BE2C (cell line): Measurements from ENCODE around the gene METTL22.

Experiments used
- DNase-seq: peaks from one replicate; pipeline ENCODE4 v3.0.0-alpha.2; 2020
- H3K27me3 ChIP-seq: fragments of 250-450 bp; sonication (Bioruptor Pico); 2 replicates; pipeline ENCODE4 v1.5.1; 2020; ENCODE audit warnings: mild to moderate bottlenecking
- H3K36me3 ChIP-seq: fragments of 250-450 bp; sonication (Bioruptor Pico); 2 replicates; pipeline ENCODE4 v1.5.1; 2020; ENCODE audit warnings: mild to moderate bottlenecking
- H3K4me1 ChIP-seq: fragments of 250-450 bp; sonication (Bioruptor Pico); 2 replicates; pipeline ENCODE4 v1.5.1; 2020
- H3K4me3 ChIP-seq: 2 replicates; pipeline ENCODE4 v1.5.1; 2011; ENCODE audit warnings: low read depth, low read length
- H3K9me3 ChIP-seq: fragments of 250-450 bp; sonication (Bioruptor Pico); 2 replicates; pipeline ENCODE4 v1.5.1; 2020
- TF ChIP-seq, protein P1 (sequence below): IDR thresholded peaks from 2 replicates; pipeline ENCODE4 v1.5.1; 2012; ENCODE audit warnings: mild to moderate bottlenecking, low read depth, low read length

Gene METTL22

DNA sequence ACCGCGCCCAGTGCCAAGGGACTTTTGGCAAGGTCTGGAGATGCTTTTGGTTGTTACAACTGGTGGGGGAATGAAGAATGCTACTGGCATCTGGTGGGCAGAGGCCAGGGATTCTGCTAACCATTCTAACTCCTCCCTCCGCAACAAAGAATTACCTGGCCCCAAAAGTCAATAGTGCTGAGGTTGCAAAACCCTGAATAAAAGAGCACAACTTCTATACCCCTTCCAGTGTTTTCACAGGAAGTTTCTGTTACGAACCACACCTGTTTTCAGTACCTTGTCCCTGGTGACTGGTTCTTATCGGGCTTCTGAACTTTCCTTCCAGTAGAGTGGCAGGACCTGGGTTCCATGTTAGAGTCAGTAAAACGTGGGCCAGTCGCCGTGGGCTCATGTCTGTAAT is 70.2 kb downstream of the METTL22 start:
- DNase-seq = no peak
- Histone ChIP-seq H3K4me1 (no peaks in the 10 kb centered on the region), H3K9me3 (peaks cover 6% of the 10 kb centered on the region), H3K36me3 (no peaks in the 10 kb centered on the region), H3K27me3 (no peaks in the 10 kb centered on the region), H3K4me3 (no peak overlapping the region)
- TF ChIP-seq, protein P1, sequence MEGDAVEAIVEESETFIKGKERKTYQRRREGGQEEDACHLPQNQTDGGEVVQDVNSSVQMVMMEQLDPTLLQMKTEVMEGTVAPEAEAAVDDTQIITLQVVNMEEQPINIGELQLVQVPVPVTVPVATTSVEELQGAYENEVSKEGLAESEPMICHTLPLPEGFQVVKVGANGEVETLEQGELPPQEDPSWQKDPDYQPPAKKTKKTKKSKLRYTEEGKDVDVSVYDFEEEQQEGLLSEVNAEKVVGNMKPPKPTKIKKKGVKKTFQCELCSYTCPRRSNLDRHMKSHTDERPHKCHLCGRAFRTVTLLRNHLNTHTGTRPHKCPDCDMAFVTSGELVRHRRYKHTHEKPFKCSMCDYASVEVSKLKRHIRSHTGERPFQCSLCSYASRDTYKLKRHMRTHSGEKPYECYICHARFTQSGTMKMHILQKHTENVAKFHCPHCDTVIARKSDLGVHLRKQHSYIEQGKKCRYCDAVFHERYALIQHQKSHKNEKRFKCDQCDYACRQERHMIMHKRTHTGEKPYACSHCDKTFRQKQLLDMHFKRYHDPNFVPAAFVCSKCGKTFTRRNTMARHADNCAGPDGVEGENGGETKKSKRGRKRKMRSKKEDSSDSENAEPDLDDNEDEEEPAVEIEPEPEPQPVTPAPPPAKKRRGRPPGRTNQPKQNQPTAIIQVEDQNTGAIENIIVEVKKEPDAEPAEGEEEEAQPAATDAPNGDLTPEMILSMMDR = no peak

DNA sequence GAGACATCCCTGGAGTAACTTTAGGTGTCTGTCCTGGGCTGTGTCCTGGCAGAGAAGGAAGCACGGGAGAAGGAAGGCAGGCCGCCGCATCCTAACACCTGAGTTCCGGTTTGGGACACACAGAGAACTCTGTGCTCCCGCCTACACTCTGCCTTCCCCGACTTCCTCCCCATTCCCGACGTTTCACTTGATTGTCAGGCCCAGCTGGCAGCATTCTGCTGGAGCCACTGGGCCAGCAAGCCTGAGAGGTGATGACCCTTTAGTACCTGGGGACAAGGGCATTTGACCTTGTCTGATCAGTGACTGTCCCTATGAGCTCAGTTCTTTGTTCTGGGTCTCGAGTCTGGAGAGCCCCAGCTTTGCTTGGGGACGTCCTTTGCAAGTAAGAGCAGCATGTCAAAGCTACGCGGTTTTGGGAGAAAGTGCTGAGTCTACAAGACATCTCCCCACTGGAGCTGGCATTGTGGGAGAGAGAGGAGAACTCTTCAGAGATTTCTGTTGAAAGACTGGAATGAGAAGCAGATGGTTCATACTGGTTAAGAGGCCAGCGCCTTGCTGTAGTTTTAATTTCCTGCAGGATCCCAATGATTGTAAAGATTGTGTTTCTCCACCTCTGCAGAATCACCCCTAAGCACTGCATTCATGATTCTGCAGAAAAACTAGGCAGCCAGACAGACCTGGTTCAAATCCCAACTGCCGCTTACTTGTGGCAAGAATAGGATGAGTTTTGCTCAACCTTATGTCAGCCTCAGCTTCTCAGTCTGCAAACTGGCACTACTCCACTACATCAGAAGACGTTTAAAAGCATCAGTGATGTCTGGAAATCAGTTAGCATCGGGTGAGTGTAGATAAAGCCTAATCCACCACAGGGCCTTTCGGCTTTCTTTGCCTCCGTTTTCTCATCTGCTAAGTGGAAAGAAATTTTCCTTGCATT is 73.6 kb downstream of the METTL22 start:
- no peaks in the 10 kb centered on the region for H3K36me3 ChIP-seq
- H3K4me3 ChIP-seq = no peak overlapping the region
- TF ChIP-seq, protein P1 = no peak
- no peaks in the 10 kb centered on the region for H3K27me3 ChIP-seq
- peaks cover under 1% of the 10 kb centered on the region for H3K9me3 ChIP-seq
- DNase-seq = no peak
- no peaks in the 10 kb centered on the region for H3K4me1 ChIP-seq

DNA sequence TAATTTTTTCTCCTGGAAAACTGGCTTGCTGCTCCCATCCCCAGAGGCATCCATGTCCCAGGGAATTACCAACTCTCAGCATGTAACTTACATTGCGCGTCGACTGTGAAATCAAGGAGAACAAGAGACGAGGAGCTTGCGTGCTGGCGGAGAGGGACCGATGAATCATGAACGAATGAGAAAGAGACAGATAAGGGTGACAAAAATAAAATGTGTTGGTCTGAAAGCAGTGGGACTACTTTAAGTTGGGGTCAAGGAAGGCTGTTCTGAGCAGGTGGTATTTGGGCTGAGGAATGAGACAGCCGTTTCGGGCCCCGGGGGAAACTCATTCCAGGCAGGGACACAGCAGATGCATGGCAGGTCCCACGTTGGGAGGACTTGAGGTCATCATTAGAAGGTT is 75.4 kb downstream of the METTL22 start:
- no peak for DNase-seq
- TF ChIP-seq, protein P1 = no peak
- no peaks in the 10 kb centered on the region for H3K27me3 ChIP-seq
- no peaks in the 10 kb centered on the region for H3K9me3 ChIP-seq
- H3K4me1 ChIP-seq = no peaks in the 10 kb centered on the region
- no peaks in the 10 kb centered on the region for H3K36me3 ChIP-seq
- H3K4me3 ChIP-seq = no peak overlapping the region

DNA sequence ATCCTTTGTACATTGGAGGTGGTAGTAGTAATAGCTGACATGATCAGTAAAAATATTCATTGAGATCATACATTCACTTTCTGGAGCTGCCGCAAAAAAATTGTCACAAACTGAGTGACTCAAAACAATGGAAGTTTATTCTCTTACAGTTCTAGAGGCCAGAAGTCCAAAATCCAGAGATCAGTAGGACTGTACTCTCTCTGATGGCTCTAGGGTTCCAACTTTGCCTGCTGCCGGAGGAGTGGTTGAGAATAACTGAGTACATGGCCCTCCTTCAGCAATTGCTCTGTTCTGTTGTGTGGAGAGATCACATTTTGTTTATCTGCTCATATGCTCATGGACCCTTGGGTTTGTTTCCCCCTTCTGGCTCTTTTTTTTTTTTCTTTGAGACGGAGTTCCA is 76.5 kb downstream of the METTL22 start:
- Histone ChIP-seq H3K9me3 (no peaks in the 10 kb centered on the region), H3K4me3 (no peak overlapping the region), H3K4me1 (no peaks in the 10 kb centered on the region), H3K36me3 (no peaks in the 10 kb centered on the region), H3K27me3 (no peaks in the 10 kb centered on the region)
- TF ChIP-seq, protein P1 = no peak
- no peak for DNase-seq
